Upper lobe of left lung (tissue), 4 donors: ENCODE data around the gene LCE1A.

Source experiments
- EP300 ChIP-seq, 4 donors: sonication (generic); formaldehyde crosslinking; IDR thresholded peaks; one replicate each; pipeline ENCODE4 v1.5.1; 2017; ENCODE audit warnings: antibody characterized with exemption in 4 of 4, control low read depth in 2 of 4
- POLR2A ChIP-seq, 4 donors: fragments of 450-650 bp; IDR thresholded peaks; one replicate each; pipeline ENCODE4 v1.5.1; 2016 to 2017; ENCODE audit warnings: antibody characterized with exemption in 4 of 4, mild to moderate bottlenecking in 2 of 4
- TF ChIP-seq, protein P1 (sequence below), 6 experiments: fragments of 450-650 bp in 4 of 6; fragments of 200-600 bp in 2 of 6; sonication (generic) in 2 of 6; IDR thresholded peaks; one replicate each; pipeline ENCODE4 v1.5.1; 2016 to 2019; ENCODE audit warnings: antibody characterized with exemption in 6 of 6

DNA sequence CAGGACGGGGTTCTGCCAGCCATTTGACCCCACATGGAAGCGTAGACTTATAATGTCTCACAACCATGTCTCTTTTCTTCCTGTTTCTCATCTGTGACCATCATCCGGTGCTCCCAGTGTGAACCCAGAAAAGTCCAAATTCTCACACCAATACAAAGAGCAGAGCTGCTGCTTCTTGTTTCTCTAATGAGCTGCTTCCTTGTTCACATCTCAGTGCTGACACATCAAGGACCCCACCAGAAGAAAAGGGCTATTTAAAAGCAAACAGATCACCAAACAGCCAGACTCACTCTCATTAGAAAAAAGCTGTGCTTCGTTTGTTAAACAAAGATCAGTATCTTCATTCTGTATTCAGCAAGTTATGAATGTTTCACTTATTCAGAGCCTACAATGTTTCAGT is 31.6 kb upstream of the LCE1A start:
- TF ChIP-seq, protein P1, sequence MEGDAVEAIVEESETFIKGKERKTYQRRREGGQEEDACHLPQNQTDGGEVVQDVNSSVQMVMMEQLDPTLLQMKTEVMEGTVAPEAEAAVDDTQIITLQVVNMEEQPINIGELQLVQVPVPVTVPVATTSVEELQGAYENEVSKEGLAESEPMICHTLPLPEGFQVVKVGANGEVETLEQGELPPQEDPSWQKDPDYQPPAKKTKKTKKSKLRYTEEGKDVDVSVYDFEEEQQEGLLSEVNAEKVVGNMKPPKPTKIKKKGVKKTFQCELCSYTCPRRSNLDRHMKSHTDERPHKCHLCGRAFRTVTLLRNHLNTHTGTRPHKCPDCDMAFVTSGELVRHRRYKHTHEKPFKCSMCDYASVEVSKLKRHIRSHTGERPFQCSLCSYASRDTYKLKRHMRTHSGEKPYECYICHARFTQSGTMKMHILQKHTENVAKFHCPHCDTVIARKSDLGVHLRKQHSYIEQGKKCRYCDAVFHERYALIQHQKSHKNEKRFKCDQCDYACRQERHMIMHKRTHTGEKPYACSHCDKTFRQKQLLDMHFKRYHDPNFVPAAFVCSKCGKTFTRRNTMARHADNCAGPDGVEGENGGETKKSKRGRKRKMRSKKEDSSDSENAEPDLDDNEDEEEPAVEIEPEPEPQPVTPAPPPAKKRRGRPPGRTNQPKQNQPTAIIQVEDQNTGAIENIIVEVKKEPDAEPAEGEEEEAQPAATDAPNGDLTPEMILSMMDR (IDR thresholded peaks at IDR 0.05), result no peak
- TF ChIP-seq POLR2A (IDR thresholded peaks at IDR 0.05) (no peak), EP300 (IDR thresholded peaks at IDR 0.05) (no peak)
